Gastroesophageal sphincter (tissue), 4 donors: ENCODE measurements around the gene LMTK2. TPM values are rescaled to one million over a fixed set of nuclear protein-coding genes. Genes with fewer than 3 reads are reported as not detected.

Experiments used
- ATAC-seq: fragments of 150-250 bp; one replicate; pipeline ENCODE4 v1.9.1; 2016; ENCODE audit warnings: mild to moderate bottlenecking, moderate library complexity
- H3K27ac ChIP-seq, 4 donors: fragments of 200-600 bp; sonication (generic) in 3 of 4; 1 replicate in 3 of 4; 2 replicates in 1 of 4; pipeline ENCODE4 v1.5.1; 2016 to 2019
- H3K27me3 ChIP-seq: fragments of 200-600 bp; sonication (generic); one replicate; pipeline ENCODE4 v1.5.1; 2019
- H3K36me3 ChIP-seq, 2 donors: fragments of 200-600 bp; sonication (generic); one replicate each; pipeline ENCODE4 v1.5.1; 2019; ENCODE audit warnings: control low read depth in 1 of 2
- H3K4me1 ChIP-seq, 3 donors: fragments of 200-600 bp; sonication (generic); 1 replicate in 2 of 3; 2 replicates in 1 of 3; pipeline ENCODE4 v1.5.1; 2016 to 2019; ENCODE audit warnings: control low read depth in 2 of 3
- H3K4me3 ChIP-seq, 2 donors: fragments of 200-600 bp; sonication (generic); one replicate each; pipeline ENCODE4 v1.5.1; 2019; ENCODE audit warnings: mild to moderate bottlenecking in 1 of 2, moderate library complexity in 1 of 2
- H3K9me3 ChIP-seq, 3 donors: fragments of 200-600 bp; sonication (generic); one replicate each; pipeline ENCODE4 v1.5.1; 2017 to 2019; ENCODE audit warnings: control low read depth in 2 of 3
- EP300 ChIP-seq: sonication (generic); formaldehyde crosslinking; IDR thresholded peaks from one replicate; pipeline ENCODE4 v1.6.1; 2017; ENCODE audit warnings: antibody characterized with exemption, mild to moderate bottlenecking
- POLR2A ChIP-seq, 2 donors: fragments of 450-650 bp; IDR thresholded peaks; one replicate each; pipeline ENCODE4 v1.6.1; 2017; ENCODE audit warnings: antibody characterized with exemption in 2 of 2, mild to moderate bottlenecking in 2 of 2, moderate library complexity in 1 of 2
- POLR2AphosphoS5 ChIP-seq: sonication (generic); formaldehyde crosslinking; IDR thresholded peaks from one replicate; pipeline ENCODE4 v1.6.1; 2017; ENCODE audit warnings: antibody characterized with exemption
- WGBS, 2 donors: methylation state at CpG; one replicate each; pipeline ENCODE4 v1.1.5; 2018; ENCODE audit warnings: low coverage in 1 of 2; 5-methylcytosine and 5-hydroxymethylcytosine counted together
- total RNA-seq, 4 donors: library from RNA; depleted of rRNA; stranded (reverse); fragments of >200 nt; gene quantifications; one replicate each; pipeline ENCODE4 v1.1.0, GENCODE V29; 2016
- TF ChIP-seq, protein P1 (sequence below), 4 experiments: fragments of 200-600 bp in 2 of 4; fragments of 450-650 bp in 2 of 4; sonication (generic) in 1 of 4; IDR thresholded peaks; one replicate each; pipeline ENCODE4 v1.5.1; 2017 to 2019; ENCODE audit warnings: antibody characterized with exemption in 4 of 4, mild to moderate bottlenecking in 2 of 4, moderate library complexity in 2 of 4

LMTK2 gene
- total RNA-seq, 4 donors from 2014 or later: 16.0 to 34.5 (median 22.1) TPM

GRCh38 chr7:98088109-98088508, 18.6 kb upstream of the LMTK2 start:
- ATAC-seq: no peak

DNA sequence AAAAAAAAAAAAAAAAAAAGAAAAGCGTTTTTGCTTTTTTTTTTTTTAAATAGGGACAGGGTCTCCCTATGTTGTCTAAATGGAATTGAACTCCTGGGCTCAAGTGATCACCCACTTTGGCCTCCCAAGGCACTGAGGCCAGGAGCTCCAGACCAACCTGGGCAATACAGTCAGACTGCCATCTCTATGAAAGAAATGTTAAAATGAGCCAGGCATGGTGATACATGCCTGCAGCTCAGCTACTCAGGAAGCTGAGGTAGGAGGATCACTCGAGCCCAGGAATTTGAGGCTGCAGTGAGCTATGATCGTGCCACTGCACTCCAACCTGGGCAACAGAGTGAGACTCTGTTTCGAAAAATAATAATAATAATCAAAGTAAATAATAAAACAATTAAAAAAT, 16.5 kb upstream of the LMTK2 start:
- no peaks in the 10 kb centered on the region for H3K36me3 ChIP-seq
- H3K4me1 ChIP-seq: no peaks in the 10 kb centered on the region
- no peak overlapping the region for H3K4me3 ChIP-seq
- TF ChIP-seq POLR2A (IDR thresholded peaks at IDR 0.05) (no peak), POLR2AphosphoS5 (no peak), EP300 (no peak)
- TF ChIP-seq, protein P1, sequence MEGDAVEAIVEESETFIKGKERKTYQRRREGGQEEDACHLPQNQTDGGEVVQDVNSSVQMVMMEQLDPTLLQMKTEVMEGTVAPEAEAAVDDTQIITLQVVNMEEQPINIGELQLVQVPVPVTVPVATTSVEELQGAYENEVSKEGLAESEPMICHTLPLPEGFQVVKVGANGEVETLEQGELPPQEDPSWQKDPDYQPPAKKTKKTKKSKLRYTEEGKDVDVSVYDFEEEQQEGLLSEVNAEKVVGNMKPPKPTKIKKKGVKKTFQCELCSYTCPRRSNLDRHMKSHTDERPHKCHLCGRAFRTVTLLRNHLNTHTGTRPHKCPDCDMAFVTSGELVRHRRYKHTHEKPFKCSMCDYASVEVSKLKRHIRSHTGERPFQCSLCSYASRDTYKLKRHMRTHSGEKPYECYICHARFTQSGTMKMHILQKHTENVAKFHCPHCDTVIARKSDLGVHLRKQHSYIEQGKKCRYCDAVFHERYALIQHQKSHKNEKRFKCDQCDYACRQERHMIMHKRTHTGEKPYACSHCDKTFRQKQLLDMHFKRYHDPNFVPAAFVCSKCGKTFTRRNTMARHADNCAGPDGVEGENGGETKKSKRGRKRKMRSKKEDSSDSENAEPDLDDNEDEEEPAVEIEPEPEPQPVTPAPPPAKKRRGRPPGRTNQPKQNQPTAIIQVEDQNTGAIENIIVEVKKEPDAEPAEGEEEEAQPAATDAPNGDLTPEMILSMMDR (IDR thresholded peaks at IDR 0.05): no peak
- ATAC-seq: no peak
- no peak overlapping the region for H3K27ac ChIP-seq
- peaks cover 0 to 25% (median 0%) of the 10 kb centered on the region in 3 donors for H3K9me3 ChIP-seq
- peaks cover 20% of the 10 kb centered on the region for H3K27me3 ChIP-seq
- 47 to 59% methylated on average over 3 to 4 of the region's 4 CpGs for WGBS, 2 donors

More at GRCh38 chr7:98088109-98088508, 18.6 kb upstream of the LMTK2 start:
- TF ChIP-seq, protein P1 (IDR thresholded peaks at IDR 0.05): no peak
- TF ChIP-seq POLR2A (IDR thresholded peaks at IDR 0.05): no peak
- TF ChIP-seq POLR2AphosphoS5: no peak
- no peak for TF ChIP-seq EP300
- no peak overlapping the region for H3K4me3 ChIP-seq
- no peaks in the 10 kb centered on the region for H3K36me3 ChIP-seq
- H3K4me1 ChIP-seq: no peaks in the 10 kb centered on the region
- H3K27me3 ChIP-seq: peaks cover 20% of the 10 kb centered on the region
- H3K9me3 ChIP-seq: peaks cover 0 to 6% (median 0%) of the 10 kb centered on the region in 3 donors
- no peak overlapping the region for H3K27ac ChIP-seq
- WGBS, 2 donors: 57 to 80% methylated on average over 2 to 3 of the region's 3 CpGs

GRCh38 chr7:98091061-98091460, 15.6 kb upstream of the LMTK2 start:
- Histone ChIP-seq H3K4me1 (no peaks in the 10 kb centered on the region), H3K27ac (no peak overlapping the region), H3K27me3 (peaks cover 14% of the 10 kb centered on the region), H3K4me3 (no peak overlapping the region), H3K36me3 (no peaks in the 10 kb centered on the region), H3K9me3 (peaks cover 0 to 31% (median 0%) of the 10 kb centered on the region in 3 donors)
- TF ChIP-seq EP300: no peak
- TF ChIP-seq, protein P1 (IDR thresholded peaks at IDR 0.05): no peak
- no peak for TF ChIP-seq POLR2AphosphoS5
- TF ChIP-seq POLR2A (IDR thresholded peaks at IDR 0.05): no peak
- ATAC-seq: no peak
- WGBS, 2 donors: 58 to 71% methylated on average over 2 of the region's 2 CpGs

DNA sequence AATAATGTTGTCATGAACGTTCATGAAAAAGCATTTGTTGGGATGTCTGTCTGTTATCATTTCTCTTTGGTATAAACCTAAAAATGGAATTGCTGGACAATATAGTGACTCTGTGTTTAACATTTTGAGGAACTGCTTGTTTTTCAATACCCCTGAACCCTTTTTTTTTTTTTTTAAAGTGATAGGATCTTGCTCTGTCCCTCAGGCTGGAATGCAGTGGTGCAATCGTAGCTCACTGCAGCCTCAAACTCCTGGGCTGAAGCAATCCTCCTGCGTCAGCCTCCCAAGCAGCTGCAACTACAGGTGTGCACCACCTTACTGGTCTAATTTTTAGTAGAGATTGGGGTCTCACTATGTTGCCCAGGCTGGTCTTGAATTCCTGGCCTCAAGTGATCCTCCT, 15.1 kb upstream of the LMTK2 start:
- 73 to 85% methylated on average over 3 of the region's 3 CpGs for WGBS, 2 donors
- ATAC-seq: no peak
- TF ChIP-seq, protein P1 (IDR thresholded peaks at IDR 0.05): no peak
- TF ChIP-seq EP300: no peak
- no peak for TF ChIP-seq POLR2A (IDR thresholded peaks at IDR 0.05)
- TF ChIP-seq POLR2AphosphoS5: no peak
- no peaks in the 10 kb centered on the region for H3K36me3 ChIP-seq
- peaks cover 15% of the 10 kb centered on the region for H3K27me3 ChIP-seq
- H3K4me3 ChIP-seq: no peak overlapping the region
- H3K4me1 ChIP-seq: no peaks in the 10 kb centered on the region
- peaks cover 0 to 36% (median 0%) of the 10 kb centered on the region in 3 donors for H3K9me3 ChIP-seq
- no peak overlapping the region for H3K27ac ChIP-seq

- WGBS, 2 donors: 79 to 100% methylated on average over 1 of the region's 1 CpG
- H3K27me3 ChIP-seq: peaks cover 9% of the 10 kb centered on the region
- no peaks in the 10 kb centered on the region for H3K4me1 ChIP-seq
- H3K4me3 ChIP-seq: no peak overlapping the region
- no peak overlapping the region for H3K27ac ChIP-seq
- no peaks in the 10 kb centered on the region for H3K36me3 ChIP-seq
- TF ChIP-seq POLR2A (IDR thresholded peaks at IDR 0.05) (no peak), POLR2AphosphoS5 (no peak)
- H3K9me3 ChIP-seq: peaks cover 0 to 81% (median 0%) of the 10 kb centered on the region in 3 donors
- no peak for ATAC-seq
Measured at GRCh38 chr7:98097042-98097645, 9.5 kb upstream of the LMTK2 start.
